K562 (cell line): ENCODE data around the gene SVIL. TPM values are rescaled to one million over a fixed set of nuclear protein-coding genes. Genes with fewer than 3 reads are reported as not detected.

ENCODE experiments used
- ATAC-seq: fragments of 200-7000 bp; cut with Tn5 transposase; 3 replicates; pipeline ENCODE4 v1.9.1; 2020; ENCODE audit warnings: moderate library complexity
- BruUV-seq: library from RNA; stranded (reverse); fragments of 400-500 nt; replicated peaks from 2 replicates; lab custom pipeline; 2021; lab: Mats Ljungman, UMichigan
- CTCF ChIA-PET: fragments of 300-600 bp; formaldehyde crosslinking; extraction: SDS; loops from one replicate; lab custom pipeline; 2021; ENCODE audit warnings: low intra/inter-chr PET ratio; lab: Yijun Ruan, JAX
- POLR2A ChIA-PET: fragments of 300-600, 350-650 bp; sonication (Branson Sonifier 250); formaldehyde crosslinking; extraction: SDS; loops from one replicate; lab custom pipeline; 2021; ENCODE audit warnings: antibody characterized with exemption, inconsistent platforms; lab: Yijun Ruan, JAX
- DNase-seq, 4 experiments: peaks; one replicate each; pipeline versions ENCODE4 v3.0.0 to v3.0.0-alpha.2; 2011 to 2018; ENCODE audit warnings: low spot score in 3 of 4, mixed read lengths in 3 of 4; ENCODE audit errors: extremely low read depth in 1 of 4
- FAIRE-seq: peaks from 2 replicates; lab custom pipeline; 2011; peaks lifted over from hg19 to GRCh38; lab: Jason Lieb, UNC
- H2AFZ ChIP-seq: 2 replicates; pipeline ENCODE4 v1.6.0; 2011; ENCODE audit warnings: low read depth, low read length, control low read depth, inconsistent platforms
- H3K27ac ChIP-seq: fragments of 200-600 bp; 3 replicates; pipeline ENCODE4 v1.8.0; 2011; ENCODE audit warnings: low read depth, mild to moderate bottlenecking, control low read depth, inconsistent platforms, low read length, moderate library complexity, mixed read lengths; ENCODE audit errors: extremely low read depth
- H3K27me3 ChIP-seq, 2 experiments: fragments of 300-600 bp in 1 of 2; 2 replicates in 1 of 2; 3 replicates in 1 of 2; pipeline versions ENCODE4 v1.6.0 to v1.8.0; 2011; ENCODE audit warnings: inconsistent platforms in 2 of 2, low read length in 2 of 2, mild to moderate bottlenecking in 1 of 2, mixed read lengths in 1 of 2, moderate library complexity in 1 of 2; ENCODE audit not compliant: control insufficient read depth in 2 of 2, insufficient read depth in 2 of 2
- H3K36me3 ChIP-seq: fragments of 300-600 bp; 3 replicates; pipeline ENCODE4 v1.8.0; 2011; ENCODE audit warnings: mild to moderate bottlenecking, low read length, inconsistent platforms; ENCODE audit not compliant: control insufficient read depth, insufficient read depth
- H3K4me1 ChIP-seq, 2 experiments: fragments of 200-600 bp in 1 of 2; replicated peaks in 1 of 2; 2 replicates in 1 of 2; 3 replicates in 1 of 2; pipeline versions ENCODE4 v1.5.1 to v1.8.0; 2011; ENCODE audit warnings: inconsistent platforms in 2 of 2, low read length in 2 of 2, mild to moderate bottlenecking in 1 of 2, mixed read lengths in 1 of 2, moderate library complexity in 1 of 2; ENCODE audit not compliant: control insufficient read depth in 2 of 2, insufficient read depth in 2 of 2
- H3K4me2 ChIP-seq: 2 replicates; pipeline ENCODE4 v1.6.1; 2011; ENCODE audit warnings: low read length, control low read depth, inconsistent platforms, mixed read lengths; ENCODE audit not compliant: insufficient read depth
- H3K4me3 ChIP-seq: fragments of 200-600 bp; sonication (generic), shearing (Covaris generic); 2 replicates; pipeline ENCODE4 v1.5.1; 2016; ENCODE audit warnings: control low read depth, inconsistent platforms
- H3K79me2 ChIP-seq: fragments of 200-600 bp; 3 replicates; pipeline ENCODE4 v1.8.0; 2011; ENCODE audit warnings: low read length, inconsistent platforms; ENCODE audit not compliant: control insufficient read depth, insufficient read depth
- H3K9ac ChIP-seq, 2 experiments: 2 replicates each; pipeline versions ENCODE4 v1.6.0 to v1.6.1; 2011; ENCODE audit warnings: low read depth in 2 of 2, low read length in 2 of 2, control low read depth in 1 of 2, inconsistent platforms in 1 of 2, mild to moderate bottlenecking in 1 of 2, mixed read lengths in 1 of 2; ENCODE audit not compliant: insufficient read depth in 1 of 2
- H3K9me1 ChIP-seq: one replicate; pipeline ENCODE4 v1.6.0; 2011; ENCODE audit warnings: inconsistent platforms, mild to moderate bottlenecking, low read length, moderate library complexity; ENCODE audit not compliant: control insufficient read depth, insufficient read depth
- H3K9me3 ChIP-seq: replicated peaks from 2 replicates; pipeline ENCODE4 v1.5.1; 2011; ENCODE audit warnings: low read depth, low read length, inconsistent platforms; ENCODE audit not compliant: control insufficient read depth, insufficient read depth
- H4K20me1 ChIP-seq: replicated peaks from 2 replicates; pipeline ENCODE4 v1.6.1; 2011; ENCODE audit warnings: low read length, inconsistent platforms, mixed read lengths; ENCODE audit not compliant: control insufficient read depth, insufficient read depth
- HMG20B ChIP-seq: fragments of 250-450 bp; sonication (Bioruptor Pico); IDR thresholded peaks from 2 replicates; pipeline ENCODE4 v1.5.0; 2021; ENCODE audit warnings: mild to moderate bottlenecking
- KLF10 ChIP-seq: fragments of 250-450 bp; sonication (Bioruptor Pico); IDR thresholded peaks from 2 replicates; pipeline ENCODE4 v1.6.1; 2021; ENCODE audit warnings: matching md5 sums
- SPI1 ChIP-seq: IDR thresholded peaks from 2 replicates; pipeline ENCODE4 v1.6.1; 2011; ENCODE audit warnings: low read depth, low read length, control low read depth, borderline replicate concordance
- TAL1 ChIP-seq: fragments of 450-650 bp; IDR thresholded peaks from 2 replicates; pipeline ENCODE4 v1.6.1; 2016; ENCODE audit warnings: mild to moderate bottlenecking
- ZFP30 ChIP-seq: fragments of 250-450 bp; sonication (Bioruptor Pico); IDR thresholded peaks from 2 replicates; pipeline ENCODE4 v1.8.0; 2022; ENCODE audit warnings: moderate library complexity, mild to moderate bottlenecking, inconsistent platforms, borderline replicate concordance
- ZFPM2 ChIP-seq: fragments of 250-450 bp; sonication (Bioruptor Pico); IDR thresholded peaks from 2 replicates; pipeline ENCODE4 v1.5.1; 2022; ENCODE audit warnings: mild to moderate bottlenecking
- WGBS: fragments of 100-300 bp; shearing (Covaris generic); methylation state at CpG from one replicate; pipeline ENCODE4 v1.1.6; 2016; ENCODE audit warnings: low coverage, mixed read lengths; ENCODE audit not compliant: insufficient coverage; ENCODE audit errors: missing lambda C conversion rate; 5-methylcytosine and 5-hydroxymethylcytosine counted together
- in situ Hi-C: fragments of 300-500 bp; cut with MboI; formaldehyde crosslinking; loops from 4 replicates; pipeline ENCODE4 v1.15.0; 2018; ENCODE audit warnings: inconsistent platforms, mixed read lengths
- intact Hi-C: fragments of 100-400 bp; cut with micrococcal nuclease; formaldehyde crosslinking; loops from 2 replicates; pipeline ENCODE4 v1.14.2; 2022
- polyA plus RNA-seq, 8 experiments: library from polyadenylated mRNA; depleted of rRNA in 4 of 8; stranded (reverse) in 5 of 8; unstranded in 3 of 8; fragments of >200 nt; fragmentation: Nextera tagmentation in 2 of 8; fragmentation: Illumina TruSeq in 1 of 8; extraction: Ambion mirVana in 2 of 8; extraction: Trizol in 1 of 8; gene quantifications; 2 replicates each; pipeline versions ENCODE4 v1.2.1 to v1.2.3, GENCODE V29; 2011 to 2014; ENCODE audit warnings: inconsistent platforms in 1 of 8, missing spikeins in 1 of 8
- total RNA-seq, 7 experiments: library from RNA; depleted of rRNA in 6 of 7; stranded (reverse); fragments of >200 nt in 6 of 7; fragmentation: Illumina TruSeq in 2 of 7; extraction: Trizol in 2 of 7; gene quantifications; 2 replicates each; pipeline versions ENCODE4 v1.2.1 to v1.2.3, GENCODE V29; 2011 to 2021; ENCODE audit warnings: low replicate concordance in 1 of 7
- TF ChIP-seq, protein P1 (sequence below): fragments of 450-650 bp; IDR thresholded peaks from 2 replicates; pipeline ENCODE4 v1.6.1; 2017; ENCODE audit warnings: antibody characterized with exemption
- TF ChIP-seq, protein P2 (sequence below): fragments of 250-450 bp; sonication (Bioruptor Pico); IDR thresholded peaks from 2 replicates; pipeline ENCODE4 v1.4.0; 2020; ENCODE audit warnings: borderline replicate concordance
- TF ChIP-seq, protein P3 (sequence below): fragments of 250-450 bp; sonication (Bioruptor Pico); IDR thresholded peaks from 2 replicates; pipeline ENCODE4 v1.8.0; 2022; ENCODE audit warnings: inconsistent platforms, mild to moderate bottlenecking, moderate library complexity, borderline replicate concordance

The SVIL gene
- total and polyA plus RNA-seq, 9 of the 15 experiments (the other 6 are each of a cell fraction or from before 2014, with no cell fraction given) = under 0.01 to 0.18 (median 0.05) TPM; not detected in 3

DNA sequence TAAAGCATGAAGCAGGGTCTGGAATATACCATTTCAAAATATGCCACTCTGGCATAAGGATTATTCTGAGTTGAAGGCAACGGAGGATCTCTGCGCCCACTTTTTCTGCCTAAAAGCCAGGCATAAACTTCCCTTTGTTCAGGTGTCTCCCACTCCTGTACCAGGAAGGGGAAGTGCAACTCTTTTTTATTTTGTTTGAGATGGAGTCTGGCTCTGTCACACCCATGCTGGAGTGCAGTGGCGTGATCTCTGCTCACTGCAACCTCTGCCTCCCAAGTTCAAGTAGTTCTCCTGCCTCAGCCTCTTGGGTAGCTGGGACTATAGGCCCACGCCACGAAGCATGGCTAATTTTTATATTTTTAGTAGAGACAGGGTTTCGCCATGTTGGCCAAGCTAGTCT, 18.2 kb downstream of the SVIL start:
- H3K9ac ChIP-seq = no peak overlapping the region
- TF ChIP-seq TAL1 (no peak), SPI1 (peak; percentile 3; the same call in 1 of the 2 replicates)
- TF ChIP-seq, all 486 proteins: peak for 1
- ChIA-PET POLR2A (no interaction called here), CTCF (no interaction called here)
- in situ Hi-C loops = no loop called here
- no TSS peak for BruUV-seq
- no peaks in the 10 kb centered on the region for H3K9me3 ChIP-seq
- no peaks in the 10 kb centered on the region for H3K9me1 ChIP-seq
- H2AFZ ChIP-seq = no peak overlapping the region
- H3K27ac ChIP-seq = no peak overlapping the region
- no peak overlapping the region for H3K4me2 ChIP-seq
- peaks cover 4 to 11% of the 10 kb centered on the region in 2 experiments; a peak in 2 of 5 replicates for H3K27me3 ChIP-seq
- no peaks in the 10 kb centered on the region for H3K4me1 ChIP-seq
- ATAC-seq = no peak
- DNase-seq = no peak
- no peaks in the 10 kb centered on the region for H3K36me3 ChIP-seq
- no peak for FAIRE-seq
- WGBS = 1% methylated on average over 6 of the region's 6 CpGs
- H4K20me1 ChIP-seq = no peaks in the 10 kb centered on the region
- no peak overlapping the region for H3K4me3 ChIP-seq
- H3K79me2 ChIP-seq = no peaks in the 10 kb centered on the region
- intact Hi-C loops = no loop called here

DNA sequence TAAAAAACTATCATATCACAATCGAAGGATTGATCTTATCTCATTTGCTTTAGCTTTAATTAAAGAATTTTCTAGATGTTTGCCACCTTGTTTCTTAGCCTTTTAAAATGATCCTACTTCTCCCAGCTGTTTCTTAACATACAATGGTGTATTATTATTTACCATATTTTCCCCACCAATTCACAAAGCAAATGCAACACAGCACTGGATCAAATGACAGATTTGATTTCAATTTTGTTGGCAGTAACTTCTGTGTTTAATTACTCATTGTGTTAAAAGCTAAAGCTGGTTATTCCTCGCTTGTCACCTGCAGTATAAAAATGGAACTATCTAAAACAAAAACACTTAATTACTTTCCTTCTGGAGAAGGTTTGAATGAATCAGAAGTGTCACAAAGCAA, 19.6 kb downstream of the SVIL start:
- ATAC-seq = no peak
- CTCF ChIA-PET = no interaction called here
- H3K79me2 ChIP-seq = no peaks in the 10 kb centered on the region
- TF ChIP-seq, protein P1, sequence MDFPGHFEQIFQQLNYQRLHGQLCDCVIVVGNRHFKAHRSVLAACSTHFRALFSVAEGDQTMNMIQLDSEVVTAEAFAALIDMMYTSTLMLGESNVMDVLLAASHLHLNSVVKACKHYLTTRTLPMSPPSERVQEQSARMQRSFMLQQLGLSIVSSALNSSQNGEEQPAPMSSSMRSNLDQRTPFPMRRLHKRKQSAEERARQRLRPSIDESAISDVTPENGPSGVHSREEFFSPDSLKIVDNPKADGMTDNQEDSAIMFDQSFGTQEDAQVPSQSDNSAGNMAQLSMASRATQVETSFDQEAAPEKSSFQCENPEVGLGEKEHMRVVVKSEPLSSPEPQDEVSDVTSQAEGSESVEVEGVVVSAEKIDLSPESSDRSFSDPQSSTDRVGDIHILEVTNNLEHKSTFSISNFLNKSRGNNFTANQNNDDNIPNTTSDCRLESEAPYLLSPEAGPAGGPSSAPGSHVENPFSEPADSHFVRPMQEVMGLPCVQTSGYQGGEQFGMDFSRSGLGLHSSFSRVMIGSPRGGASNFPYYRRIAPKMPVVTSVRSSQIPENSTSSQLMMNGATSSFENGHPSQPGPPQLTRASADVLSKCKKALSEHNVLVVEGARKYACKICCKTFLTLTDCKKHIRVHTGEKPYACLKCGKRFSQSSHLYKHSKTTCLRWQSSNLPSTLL = no peak
- TF ChIP-seq, protein P2, sequence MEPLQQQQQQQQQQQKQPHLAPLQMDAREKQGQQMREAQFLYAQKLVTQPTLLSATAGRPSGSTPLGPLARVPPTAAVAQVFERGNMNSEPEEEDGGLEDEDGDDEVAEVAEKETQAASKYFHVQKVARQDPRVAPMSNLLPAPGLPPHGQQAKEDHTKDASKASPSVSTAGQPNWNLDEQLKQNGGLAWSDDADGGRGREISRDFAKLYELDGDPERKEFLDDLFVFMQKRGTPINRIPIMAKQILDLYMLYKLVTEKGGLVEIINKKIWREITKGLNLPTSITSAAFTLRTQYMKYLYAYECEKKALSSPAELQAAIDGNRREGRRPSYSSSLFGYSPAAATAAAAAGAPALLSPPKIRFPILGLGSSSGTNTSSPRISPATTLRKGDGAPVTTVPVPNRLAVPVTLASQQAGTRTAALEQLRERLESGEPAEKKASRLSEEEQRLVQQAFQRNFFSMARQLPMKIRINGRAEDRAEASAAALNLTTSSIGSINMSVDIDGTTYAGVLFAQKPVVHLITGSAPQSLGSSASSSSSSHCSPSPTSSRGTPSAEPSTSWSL (CRISPR knock-in tag) = no peak
- no peak for TF ChIP-seq HMG20B (CRISPR knock-in tag)
- TF ChIP-seq, protein P3, sequence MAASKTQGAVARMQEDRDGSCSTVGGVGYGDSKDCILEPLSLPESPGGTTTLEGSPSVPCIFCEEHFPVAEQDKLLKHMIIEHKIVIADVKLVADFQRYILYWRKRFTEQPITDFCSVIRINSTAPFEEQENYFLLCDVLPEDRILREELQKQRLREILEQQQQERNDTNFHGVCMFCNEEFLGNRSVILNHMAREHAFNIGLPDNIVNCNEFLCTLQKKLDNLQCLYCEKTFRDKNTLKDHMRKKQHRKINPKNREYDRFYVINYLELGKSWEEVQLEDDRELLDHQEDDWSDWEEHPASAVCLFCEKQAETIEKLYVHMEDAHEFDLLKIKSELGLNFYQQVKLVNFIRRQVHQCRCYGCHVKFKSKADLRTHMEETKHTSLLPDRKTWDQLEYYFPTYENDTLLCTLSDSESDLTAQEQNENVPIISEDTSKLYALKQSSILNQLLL = no peak
- no peak for TF ChIP-seq KLF10 (CRISPR knock-in tag)
- TF ChIP-seq ZFPM2 (CRISPR knock-in tag) = no peak
- TF ChIP-seq ZFP30 (CRISPR knock-in tag) = no peak

More for the DNA sequence above, 19.6 kb downstream of the SVIL start:
- peaks cover 4 to 5% of the 10 kb centered on the region in 2 experiments; a peak in 1 of 5 replicates for H3K27me3 ChIP-seq
- no peak for FAIRE-seq
- 0% methylated on average over 2 of the region's 2 CpGs for WGBS
- H3K27ac ChIP-seq = no peak overlapping the region
- no peak overlapping the region for H3K4me3 ChIP-seq
- DNase-seq = no peak
- in situ Hi-C loops (no loop called here), intact Hi-C loops (no loop called here)
- no peaks in the 10 kb centered on the region for H3K36me3 ChIP-seq
- no peaks in the 10 kb centered on the region for H3K4me1 ChIP-seq
- no peaks in the 10 kb centered on the region for H3K9me1 ChIP-seq
- H3K4me2 ChIP-seq = no peak overlapping the region
- no peaks in the 10 kb centered on the region for H4K20me1 ChIP-seq
- H3K9ac ChIP-seq = no peak overlapping the region
- POLR2A ChIA-PET = no interaction called here
- no peaks in the 10 kb centered on the region for H3K9me3 ChIP-seq
- BruUV-seq = no TSS peak
- H2AFZ ChIP-seq = no peak overlapping the region
